ENCODE data around the gene ZNF469. TPM values are rescaled to one million over a fixed set of nuclear protein-coding genes. Genes with fewer than 3 reads are reported as not detected.

Gene ZNF469
- total RNA-seq, 3 donors from 2014 or later (not counting 1 experiment from before 2014, with no cell fraction given) = 4.5 to 5.8 (median 4.9) TPM

- H3K4me1 Mint-ChIP-seq = no peaks in the 10 kb centered on the region
- Histone ChIP-seq H3K4me1 (ENCODE audit: control insufficient read depth, insufficient read depth, low read length) (no peaks in the 10 kb centered on the region), H3K27me3 (ENCODE audit: control insufficient read depth, insufficient read depth, low read length) (no peaks in the 10 kb centered on the region), H3K4me3 (ENCODE audit: low read length) (no peak overlapping the region), H3K27ac (ENCODE audit: low read length) (no peak overlapping the region), H3K9me3 (ENCODE audit: control insufficient read depth, insufficient read depth, low read length) (no peaks in the 10 kb centered on the region), H3K36me3 (ENCODE audit: control insufficient read depth, insufficient read depth, low read length) (no peaks in the 10 kb centered on the region)
- WGBS (ENCODE audit: insufficient coverage) = 87% methylated on average over 13 of the region's 15 CpGs
- intact Hi-C loops (cut with micrococcal nuclease) = no loop called here
- H3K9me3 Mint-ChIP-seq = no peaks in the 10 kb centered on the region
- DNase-seq (no peak), ATAC-seq (no peak)
- no peak overlapping the region for H3K27ac Mint-ChIP-seq
- H3K36me3 Mint-ChIP-seq = no peaks in the 10 kb centered on the region
- no peak for TF ChIP-seq CTCF (IDR thresholded peaks at IDR 0.05)
- no peak overlapping the region for H3K4me3 Mint-ChIP-seq
- peaks cover 0 to 10% of the 10 kb centered on the region in 2 donors for H3K27me3 Mint-ChIP-seq (ENCODE audit: low read depth in 2 of 2)
Observed at GRCh38 chr16:88356124-88356726, 26.5 kb upstream of the ZNF469 start.

- intact Hi-C loops (cut with micrococcal nuclease) = no loop called here
- DNase-seq (no peak), ATAC-seq (no peak)
- no peak for TF ChIP-seq CTCF (IDR thresholded peaks at IDR 0.05)
- no peaks in the 10 kb centered on the region for H3K4me1 ChIP-seq (ENCODE audit: control insufficient read depth, insufficient read depth, low read length)
- H3K4me3 ChIP-seq (ENCODE audit: low read length) = no peak overlapping the region
- H3K4me1 Mint-ChIP-seq = no peaks in the 10 kb centered on the region
- 89% methylated on average over 13 of the region's 13 CpGs for WGBS (ENCODE audit: insufficient coverage)
- no peak overlapping the region for H3K4me3 Mint-ChIP-seq
- no peak overlapping the region for H3K27ac ChIP-seq (ENCODE audit: low read length)
- no peaks in the 10 kb centered on the region for H3K9me3 Mint-ChIP-seq
- H3K27ac Mint-ChIP-seq = no peak overlapping the region
- no peaks in the 10 kb centered on the region for H3K36me3 Mint-ChIP-seq
- H3K27me3 Mint-ChIP-seq (ENCODE audit: low read depth in 2 of 2) = peaks cover 4 to 10% of the 10 kb centered on the region in 2 donors
- no peaks in the 10 kb centered on the region for H3K9me3 ChIP-seq (ENCODE audit: control insufficient read depth, insufficient read depth, low read length)
- no peaks in the 10 kb centered on the region for H3K36me3 ChIP-seq (ENCODE audit: control insufficient read depth, insufficient read depth, low read length)
- no peaks in the 10 kb centered on the region for H3K27me3 ChIP-seq (ENCODE audit: control insufficient read depth, insufficient read depth, low read length)
Observed at GRCh38 chr16:88356727-88357199, 26.0 kb upstream of the ZNF469 start.

- 89% methylated on average over 26 of the region's 26 CpGs for WGBS (ENCODE audit: insufficient coverage)
- Mint-ChIP-seq H3K27ac (no peak overlapping the region), H3K4me1 (no peaks in the 10 kb centered on the region), H3K36me3 (no peaks in the 10 kb centered on the region), H3K9me3 (no peaks in the 10 kb centered on the region), H3K4me3 (no peak overlapping the region), H3K27me3 (ENCODE audit: low read depth in 2 of 2) (peaks cover 4 to 13% of the 10 kb centered on the region in 2 donors)
- Histone ChIP-seq H3K4me3 (ENCODE audit: low read length) (no peak overlapping the region), H3K4me1 (ENCODE audit: control insufficient read depth, insufficient read depth, low read length) (no peaks in the 10 kb centered on the region), H3K27me3 (ENCODE audit: control insufficient read depth, insufficient read depth, low read length) (no peaks in the 10 kb centered on the region), H3K27ac (ENCODE audit: low read length) (no peak overlapping the region), H3K36me3 (ENCODE audit: control insufficient read depth, insufficient read depth, low read length) (no peaks in the 10 kb centered on the region), H3K9me3 (ENCODE audit: control insufficient read depth, insufficient read depth, low read length) (no peaks in the 10 kb centered on the region)
- intact Hi-C loops (cut with micrococcal nuclease) = no loop called here
- DNase-seq (no peak), ATAC-seq (peak in 1 of 3 donors; percentile 8)
- TF ChIP-seq CTCF (IDR thresholded peaks at IDR 0.05) = no peak
Observed at GRCh38 chr16:88357317-88358022, 25.3 kb upstream of the ZNF469 start.

Measured in natural killer cell (primary cell).